CD4-positive, alpha-beta T cell treated with Interleukin-6 at 100 ng/mL for 8 hours (primary cell): ENCODE data around the gene TAAR2.
"Not testable (repeated sequence)": the region's sequence is repeated elsewhere in the genome, so short reads cannot be mapped to it uniquely, and the experiment has no call there.

Experiments
- DNase-seq: peaks from one replicate; pipeline ENCODE4 v3.0.0-alpha.2; 2020; ENCODE audit warnings: mixed read lengths, low spot score

Gene TAAR2

DNA sequence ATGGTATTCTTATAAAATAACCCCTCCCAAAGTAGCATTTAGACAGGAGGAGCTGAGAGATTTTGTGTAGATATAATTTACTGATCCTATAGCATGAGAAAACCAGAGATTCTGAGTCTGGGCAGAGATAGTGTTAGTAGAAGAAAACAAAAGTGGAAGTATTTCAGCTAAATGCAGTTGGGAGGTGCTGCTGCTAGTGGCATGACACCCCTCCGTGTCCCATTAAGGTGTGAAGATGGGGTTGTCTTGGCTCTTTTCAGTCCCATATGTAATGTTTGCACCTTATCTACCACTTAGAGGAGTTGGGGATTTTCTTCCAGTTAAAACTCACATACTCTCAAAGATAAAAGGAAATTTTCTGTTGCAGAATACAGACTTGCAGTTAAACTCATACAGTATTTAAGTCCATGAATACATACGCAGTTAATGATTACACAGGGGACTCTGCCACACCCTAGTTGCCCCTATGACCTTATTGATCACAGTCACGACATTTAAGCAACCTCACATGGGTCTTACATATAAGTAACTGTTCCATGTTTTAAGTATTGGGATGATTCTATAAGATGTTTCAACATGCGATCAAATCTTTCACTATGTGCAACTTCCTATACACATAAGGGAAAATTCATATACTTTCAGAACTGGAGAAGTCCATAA lies 11.5 kb downstream of the TAAR2 start:
- DNase-seq: no peak

DNA sequence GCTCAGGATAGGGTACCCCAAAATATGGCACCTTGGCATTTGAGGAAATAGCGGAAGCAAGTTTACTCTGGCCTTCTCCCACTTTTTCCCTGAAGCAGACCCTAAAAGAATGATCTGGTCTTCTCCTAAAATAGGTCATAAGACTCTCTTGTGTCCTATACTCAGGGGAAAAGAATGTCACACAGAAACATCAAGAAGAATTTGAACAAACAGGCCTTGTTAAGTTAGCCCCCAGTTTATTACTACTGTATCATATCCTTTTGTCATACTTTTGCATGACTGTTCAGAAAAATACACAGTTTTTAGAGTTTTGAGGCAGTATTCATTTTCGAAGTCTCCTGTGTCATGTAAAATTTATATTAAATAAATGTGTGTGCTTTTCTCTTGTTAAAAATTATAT lies 12.5 kb downstream of the TAAR2 start:
- no peak for DNase-seq

DNA sequence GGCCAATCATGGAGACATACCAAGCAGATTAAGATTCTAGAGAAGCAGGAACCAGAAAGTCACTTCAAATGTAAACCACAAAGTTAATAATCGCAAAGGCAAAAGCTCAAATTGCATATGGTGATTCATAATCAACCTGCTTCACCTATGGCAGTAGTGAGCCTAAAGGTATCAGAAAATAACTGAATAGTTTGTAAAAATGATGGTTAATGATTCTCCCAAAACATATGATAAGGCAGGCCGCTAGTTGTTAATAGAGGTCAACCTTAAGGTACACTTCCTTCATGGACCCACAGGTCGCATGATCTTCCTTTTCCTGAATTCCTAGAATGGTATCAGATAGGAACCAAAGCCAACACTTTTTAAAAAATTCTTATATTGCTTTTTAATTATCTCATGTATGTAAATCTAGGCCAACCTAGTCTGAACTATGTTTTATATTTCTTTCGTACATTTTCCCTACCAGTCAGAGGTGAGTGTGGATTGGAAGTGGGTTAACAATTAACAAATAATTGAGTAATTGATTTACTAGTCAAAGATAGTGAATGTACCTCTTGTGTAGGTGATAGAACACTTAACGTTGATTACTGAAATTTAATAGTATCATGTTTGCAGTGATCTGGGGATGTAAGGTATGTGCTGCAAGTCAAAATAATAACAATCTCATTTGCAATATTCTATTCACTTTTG lies 16.4 kb downstream of the TAAR2 start:
- DNase-seq: no peak

DNA sequence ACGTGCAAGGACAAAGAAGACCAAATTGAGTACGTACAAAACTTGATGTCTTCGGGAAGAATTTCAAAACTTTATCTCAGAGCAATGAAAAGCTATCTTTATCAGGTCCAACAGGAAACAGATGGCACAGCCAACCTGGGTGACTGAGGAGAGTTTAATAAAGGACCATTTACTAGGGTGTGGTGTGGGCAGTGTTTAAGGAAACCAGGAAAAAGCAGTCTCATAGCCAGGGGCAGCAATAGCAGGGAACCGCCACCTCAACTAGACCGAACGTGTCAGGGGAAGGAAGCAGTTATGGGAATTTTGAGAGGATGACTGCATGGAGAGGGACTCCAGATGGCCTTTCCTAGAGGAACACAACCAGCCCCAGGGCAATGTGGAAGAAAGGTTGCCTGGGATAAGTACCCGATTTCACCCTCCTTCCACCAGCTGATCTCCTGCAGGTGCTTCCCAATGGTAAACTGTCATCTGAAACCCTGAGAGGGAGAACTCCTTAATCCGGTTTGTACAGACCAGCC lies 19.4 kb downstream of the TAAR2 start:
- DNase-seq: no peak

DNA sequence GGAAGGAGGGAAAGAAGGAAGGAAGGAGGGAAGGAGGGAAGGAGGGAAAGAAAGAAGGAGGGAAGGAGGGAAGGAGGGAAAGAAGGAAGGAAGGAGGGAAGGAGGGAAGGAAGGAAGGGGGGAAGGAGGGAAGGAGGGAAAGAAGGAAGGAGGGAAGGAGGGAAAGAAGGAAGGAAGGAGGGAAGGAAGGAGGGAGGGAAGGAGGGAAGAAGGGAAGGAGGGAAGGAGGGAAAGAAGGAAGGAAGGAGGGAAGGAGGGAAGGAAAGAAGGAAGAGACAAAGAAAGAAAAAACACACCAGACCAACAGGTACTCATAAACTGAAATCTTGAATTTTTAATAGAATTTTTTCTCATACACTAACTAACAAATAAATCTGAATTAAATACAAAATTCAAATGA lies 23.2 kb downstream of the TAAR2 start:
- DNase-seq: not testable (repeated sequence)

DNA sequence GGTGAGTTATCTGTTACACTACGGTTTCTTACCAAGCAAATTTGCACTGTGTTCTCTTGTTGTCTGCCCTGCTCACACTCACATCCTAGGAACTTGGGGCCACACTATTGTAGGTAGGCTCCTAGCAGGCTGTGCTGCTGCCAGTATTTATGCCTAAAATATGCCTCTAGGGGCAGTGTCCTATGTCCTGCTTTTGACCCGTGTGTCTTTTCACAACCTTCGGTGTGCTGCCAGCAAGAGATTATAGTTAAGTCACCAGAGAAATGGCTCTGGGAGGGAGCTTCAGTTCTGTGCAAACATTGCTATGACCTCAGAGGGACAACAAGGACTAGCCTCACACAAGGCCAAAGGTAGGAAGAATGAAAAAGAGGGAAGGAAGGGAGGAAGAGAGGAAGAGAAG lies 25.6 kb downstream of the TAAR2 start:
- no peak for DNase-seq

DNA sequence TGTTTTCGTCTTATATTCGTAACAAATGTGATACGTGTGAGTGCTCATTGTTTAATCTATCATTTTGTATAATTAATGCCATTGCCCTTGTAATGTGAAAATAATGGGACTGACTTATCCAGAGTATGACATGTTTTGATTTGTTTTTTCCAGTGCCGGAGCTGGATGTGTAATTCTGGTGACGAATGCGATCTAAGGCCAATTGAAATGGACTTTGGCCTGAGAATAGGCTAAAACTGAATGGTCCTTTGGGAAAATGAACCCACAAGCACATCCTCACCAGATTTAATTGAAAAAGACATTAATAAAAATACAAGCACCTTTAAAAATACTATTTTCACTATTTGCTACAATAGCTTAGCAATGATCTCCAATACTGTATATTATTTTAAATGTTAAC lies 27.9 kb downstream of the TAAR2 start:
- DNase-seq: no peak

DNA sequence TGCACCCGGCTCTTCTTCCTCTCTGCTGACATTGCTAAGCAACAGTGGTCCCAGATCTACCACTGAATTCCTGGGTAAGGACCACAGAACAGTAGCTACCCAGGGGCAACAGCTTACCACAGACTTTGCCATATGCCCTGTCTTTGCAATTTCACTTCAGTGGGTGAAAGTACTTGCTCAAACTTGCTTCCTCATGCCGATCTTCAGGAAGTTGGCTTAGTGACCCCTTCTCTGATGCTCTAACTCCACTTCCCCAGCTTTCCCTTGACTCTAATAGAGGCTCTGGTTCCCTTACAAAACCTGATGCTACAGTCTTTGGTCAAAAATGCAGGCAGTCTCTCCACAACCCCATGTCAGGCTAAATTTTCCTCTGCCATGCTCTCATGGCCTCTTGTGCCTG lies 31.2 kb downstream of the TAAR2 start:
- no peak for DNase-seq

DNA sequence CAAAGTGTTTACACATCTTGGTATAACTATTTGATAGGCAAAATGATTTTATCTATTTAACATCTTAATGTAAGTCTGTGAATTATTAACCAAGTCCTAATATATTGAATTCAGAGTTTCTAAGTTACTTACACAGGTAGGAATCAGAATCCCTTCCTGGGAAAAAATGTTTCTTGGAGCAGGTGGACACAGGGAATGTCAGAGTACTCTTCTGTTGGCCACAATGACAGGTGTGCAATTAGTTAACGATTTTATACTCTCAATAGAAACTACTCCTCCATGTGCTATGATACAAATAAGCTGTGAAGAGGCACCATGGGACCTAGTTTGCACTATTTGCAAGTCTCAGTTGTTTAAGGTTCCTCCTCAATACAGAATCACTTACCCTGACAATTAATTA lies 33.7 kb downstream of the TAAR2 start:
- no peak for DNase-seq

DNA sequence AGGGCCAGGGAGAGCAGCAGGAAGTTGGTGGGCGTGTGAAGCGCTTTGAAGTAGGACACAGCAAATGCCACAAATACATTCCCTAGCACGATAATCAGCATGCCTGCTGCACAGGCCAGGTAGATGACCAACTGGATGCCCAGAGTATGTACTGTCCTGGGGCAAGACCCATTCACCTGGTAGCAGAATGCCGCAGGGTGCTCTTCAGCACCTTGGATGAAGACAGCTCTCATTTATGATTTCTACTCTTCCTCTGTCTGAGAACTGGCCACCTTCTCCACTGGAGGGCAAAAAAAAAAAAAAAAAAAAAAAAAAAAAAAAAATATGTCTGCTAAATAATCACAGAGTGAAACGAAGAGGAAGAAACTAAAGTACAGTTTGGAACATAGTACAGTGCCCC lies 34.6 kb downstream of the TAAR2 start, which contains the start of gene TAAR5:
TAAR5 (minus strand) TSS at position 288 of the 400 bp plus-strand sequence; CDS start at position 233, 55 bp downstream.
- DNase-seq: no peak

DNA sequence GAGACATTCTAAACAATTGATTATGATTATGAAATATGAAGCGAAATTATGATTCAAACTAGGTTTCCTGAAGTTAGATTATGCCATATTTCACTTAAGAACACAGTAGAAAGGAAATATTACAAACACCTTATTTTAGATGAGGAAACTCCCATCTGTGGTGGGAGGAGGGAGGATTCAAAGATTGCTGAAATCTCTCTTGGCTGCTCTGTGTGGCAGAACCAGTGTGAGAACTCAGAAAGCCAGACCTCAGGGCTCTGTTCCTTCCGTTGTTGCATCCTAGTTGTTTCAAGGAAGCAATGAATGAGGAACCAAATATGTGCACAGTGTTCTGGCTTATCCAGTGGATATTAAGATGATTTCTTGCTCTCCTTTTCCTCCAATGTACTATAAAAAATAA lies 36.7 kb downstream of the TAAR2 start:
- DNase-seq: no peak

DNA sequence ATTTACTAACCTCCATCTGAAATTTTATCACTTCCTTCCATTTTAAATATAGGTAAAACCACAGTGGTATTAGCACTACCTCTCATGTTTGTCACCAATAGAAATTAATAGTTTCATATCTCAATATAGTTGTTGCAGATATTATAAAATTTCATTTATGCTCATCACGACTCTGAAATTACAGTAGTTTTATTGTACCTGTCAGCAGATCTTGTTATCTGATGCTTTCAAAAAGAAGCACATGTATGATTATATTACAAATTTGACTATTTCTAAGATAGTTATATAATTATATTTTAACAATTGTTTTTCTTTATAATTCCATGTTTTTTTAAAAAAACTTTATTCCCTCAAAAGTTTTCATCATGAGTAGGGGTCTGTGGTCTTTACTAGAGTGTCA lies 39.4 kb downstream of the TAAR2 start:
- no peak for DNase-seq

DNA sequence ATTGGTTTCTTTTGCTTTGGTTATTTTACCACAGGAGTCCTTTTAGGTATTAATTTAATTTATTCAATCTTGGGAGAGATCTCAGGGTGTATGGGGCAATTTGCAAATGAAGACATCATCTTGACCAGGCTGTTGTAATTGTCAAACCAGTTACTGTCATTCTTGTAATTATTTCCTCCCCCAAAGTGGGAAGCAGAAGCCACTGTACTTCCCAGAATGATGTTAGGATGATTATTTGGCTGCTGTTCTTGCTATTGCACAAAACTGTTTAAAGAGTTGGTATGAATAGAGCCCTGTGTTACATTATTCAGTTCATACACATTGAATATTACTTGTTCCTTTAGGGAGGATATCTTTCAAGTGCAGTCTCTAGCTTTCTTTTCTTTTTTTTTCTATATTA lies 52.3 kb downstream of the TAAR2 start:
- no peak for DNase-seq

DNA sequence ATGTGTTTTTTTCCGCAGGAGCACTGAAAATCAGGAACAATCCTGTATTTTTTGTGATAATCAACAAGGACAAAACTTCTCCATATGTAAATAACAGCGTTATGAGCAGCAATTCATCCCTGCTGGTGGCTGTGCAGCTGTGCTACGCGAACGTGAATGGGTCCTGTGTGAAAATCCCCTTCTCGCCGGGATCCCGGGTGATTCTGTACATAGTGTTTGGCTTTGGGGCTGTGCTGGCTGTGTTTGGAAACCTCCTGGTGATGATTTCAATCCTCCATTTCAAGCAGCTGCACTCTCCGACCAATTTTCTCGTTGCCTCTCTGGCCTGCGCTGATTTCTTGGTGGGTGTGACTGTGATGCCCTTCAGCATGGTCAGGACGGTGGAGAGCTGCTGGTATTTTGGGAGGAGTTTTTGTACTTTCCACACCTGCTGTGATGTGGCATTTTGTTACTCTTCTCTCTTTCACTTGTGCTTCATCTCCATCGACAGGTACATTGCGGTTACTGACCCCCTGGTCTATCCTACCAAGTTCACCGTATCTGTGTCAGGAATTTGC lies 53.8 kb downstream of the TAAR2 start, which contains the start of gene TAAR6:
TAAR6 (plus strand) TSS at position 102 of the 557 bp plus-strand sequence; CDS start at position 102, 0 bp downstream.
- DNase-seq: no peak

DNA sequence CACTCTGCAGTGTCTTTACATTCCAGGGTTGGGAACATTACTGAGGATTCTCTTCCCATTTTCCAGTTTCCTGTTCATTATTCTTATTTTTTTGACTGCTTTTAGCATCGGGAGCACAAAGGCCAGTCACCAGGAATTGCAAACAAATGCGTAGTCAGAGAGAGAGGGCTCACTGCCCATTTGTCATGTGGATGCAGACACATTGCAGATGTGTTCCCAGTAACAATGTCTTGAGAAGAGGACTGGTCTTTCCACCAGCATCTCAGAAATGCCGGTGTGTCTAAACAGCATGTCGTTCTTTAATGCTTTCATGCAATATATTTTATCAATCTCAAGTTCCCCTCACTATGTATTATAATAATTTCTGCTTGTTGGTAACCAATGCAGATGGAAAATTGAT lies 54.9 kb downstream of the TAAR2 start:
- DNase-seq: no peak

DNA sequence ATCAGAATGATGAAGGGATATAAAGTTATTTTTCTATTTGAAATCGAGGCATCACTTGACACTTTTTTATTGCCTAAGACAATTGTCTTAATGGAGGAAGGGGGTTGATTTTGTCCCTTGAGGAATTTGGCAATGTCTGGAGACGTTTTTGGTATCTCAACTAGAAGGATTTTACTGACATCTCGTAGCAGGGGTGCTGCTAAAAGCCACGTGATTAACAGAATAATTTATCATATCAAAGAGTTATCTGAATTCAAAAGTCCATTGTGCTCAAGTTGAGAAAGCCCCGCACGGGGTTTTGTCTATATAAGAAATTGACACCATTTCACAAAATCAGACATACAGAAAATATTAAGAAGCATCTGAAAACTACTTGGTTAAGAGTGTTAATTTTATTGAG lies 55.5 kb downstream of the TAAR2 start:
- DNase-seq: no peak

DNA sequence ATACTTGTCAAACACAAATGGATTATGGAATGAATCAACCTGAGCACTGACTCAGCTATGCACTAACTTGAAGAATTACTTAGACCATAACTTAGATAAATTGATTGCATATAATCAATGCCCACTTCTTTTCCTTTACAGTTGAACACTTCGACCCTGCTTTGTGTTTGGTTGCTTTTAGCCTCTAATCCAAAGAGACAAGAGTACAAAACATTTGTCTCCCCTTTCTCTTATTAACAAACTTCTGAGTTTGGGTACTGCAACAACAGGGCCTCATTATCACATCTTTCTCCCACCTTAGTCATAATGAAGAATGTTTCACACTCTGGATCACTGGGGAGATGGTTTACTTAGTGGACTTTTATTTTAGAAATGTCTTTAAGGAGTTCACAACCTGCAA lies 56.5 kb downstream of the TAAR2 start:
- DNase-seq: no peak
